Vagina (tissue), 2 donors: Measurements from ENCODE around the gene SNTA1.

Experiments
- POLR2A ChIP-seq, 2 donors: fragments of 450-650 bp; IDR thresholded peaks; one replicate each; pipeline ENCODE4 v1.6.1; 2017; ENCODE audit warnings: antibody characterized with exemption in 2 of 2, mild to moderate bottlenecking in 2 of 2, moderate library complexity in 2 of 2
- TF ChIP-seq, protein P1 (sequence below), 3 experiments: fragments of 450-650 bp in 2 of 3; fragments of 200-600 bp in 1 of 3; sonication (generic) in 1 of 3; IDR thresholded peaks; one replicate each; pipeline ENCODE4 v1.5.1; 2017 to 2019; ENCODE audit warnings: antibody characterized with exemption in 3 of 3, mild to moderate bottlenecking in 2 of 3, moderate library complexity in 2 of 3

DNA sequence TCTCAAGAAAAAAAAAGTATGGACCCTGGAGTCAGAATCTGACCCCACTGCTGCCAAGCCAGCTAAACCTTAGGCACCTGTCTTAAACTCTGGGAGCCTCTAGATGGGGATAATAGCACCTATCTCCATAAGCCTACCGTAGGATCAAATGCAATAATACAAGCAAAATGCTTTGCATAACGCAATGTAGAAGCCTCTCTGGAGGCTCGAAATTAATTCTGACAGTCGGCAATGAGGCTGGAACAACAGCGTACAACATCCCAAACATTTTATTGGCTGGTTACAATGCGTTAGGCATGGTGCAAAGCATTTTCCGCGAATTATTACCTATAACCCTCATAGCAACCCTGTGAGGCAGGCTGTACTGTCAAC, 42.8 kb downstream of the SNTA1 start:
- TF ChIP-seq, protein P1, sequence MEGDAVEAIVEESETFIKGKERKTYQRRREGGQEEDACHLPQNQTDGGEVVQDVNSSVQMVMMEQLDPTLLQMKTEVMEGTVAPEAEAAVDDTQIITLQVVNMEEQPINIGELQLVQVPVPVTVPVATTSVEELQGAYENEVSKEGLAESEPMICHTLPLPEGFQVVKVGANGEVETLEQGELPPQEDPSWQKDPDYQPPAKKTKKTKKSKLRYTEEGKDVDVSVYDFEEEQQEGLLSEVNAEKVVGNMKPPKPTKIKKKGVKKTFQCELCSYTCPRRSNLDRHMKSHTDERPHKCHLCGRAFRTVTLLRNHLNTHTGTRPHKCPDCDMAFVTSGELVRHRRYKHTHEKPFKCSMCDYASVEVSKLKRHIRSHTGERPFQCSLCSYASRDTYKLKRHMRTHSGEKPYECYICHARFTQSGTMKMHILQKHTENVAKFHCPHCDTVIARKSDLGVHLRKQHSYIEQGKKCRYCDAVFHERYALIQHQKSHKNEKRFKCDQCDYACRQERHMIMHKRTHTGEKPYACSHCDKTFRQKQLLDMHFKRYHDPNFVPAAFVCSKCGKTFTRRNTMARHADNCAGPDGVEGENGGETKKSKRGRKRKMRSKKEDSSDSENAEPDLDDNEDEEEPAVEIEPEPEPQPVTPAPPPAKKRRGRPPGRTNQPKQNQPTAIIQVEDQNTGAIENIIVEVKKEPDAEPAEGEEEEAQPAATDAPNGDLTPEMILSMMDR (IDR thresholded peaks at IDR 0.05): no peak
- TF ChIP-seq POLR2A (IDR thresholded peaks at IDR 0.05): no peak
